HepG2 (cell line): ENCODE data around the gene ENTPD2. TPM values are rescaled to one million over a fixed set of nuclear protein-coding genes. Genes with fewer than 3 reads are reported as not detected.

Source experiments
- BHLHE40 ChIP-seq: IDR thresholded peaks from 2 replicates; pipeline ENCODE4 v1.6.1; 2011; ENCODE audit warnings: low read length, improper control_type of control experiment
- BRCA1 ChIP-seq: sonication (generic); formaldehyde crosslinking; IDR thresholded peaks from 2 replicates; pipeline ENCODE4 v1.4.0; 2020; ENCODE audit warnings: missing genetic modification reagents
- E2F5 ChIP-seq: sonication (generic); formaldehyde crosslinking; conservative IDR thresholded peaks from 2 replicates; pipeline ENCODE4 v1.4.0; 2020; ENCODE audit warnings: missing genetic modification reagents
- MLX ChIP-seq: IDR thresholded peaks from 2 replicates; pipeline ENCODE4 v1.6.1; 2016
- NFATC3 ChIP-seq: sonication (generic); formaldehyde crosslinking; IDR thresholded peaks from 2 replicates; pipeline ENCODE4 v1.5.1; 2020; ENCODE audit warnings: mild to moderate bottlenecking, missing genetic modification reagents
- SMYD3 ChIP-seq: sonication (generic); formaldehyde crosslinking; IDR thresholded peaks from 2 replicates; pipeline ENCODE4 v1.8.1; 2023; ENCODE audit warnings: mild to moderate bottlenecking, missing genetic modification reagents
- SP2 ChIP-seq: sonication (generic); formaldehyde crosslinking; IDR thresholded peaks from 2 replicates; pipeline ENCODE4 v1.5.1; 2020; ENCODE audit warnings: mild to moderate bottlenecking, missing genetic modification reagents
- SPEN ChIP-seq: sonication (generic); formaldehyde crosslinking; IDR thresholded peaks from 2 replicates; pipeline ENCODE4 v1.5.1; 2020; ENCODE audit warnings: low read depth, mild to moderate bottlenecking, missing genetic modification reagents
- ZFAT ChIP-seq: sonication (generic); formaldehyde crosslinking; conservative IDR thresholded peaks from 2 replicates; pipeline ENCODE4 v1.8.1; 2023; ENCODE audit warnings: missing genetic modification reagents, inconsistent platforms
- ZNF143 ChIP-seq: sonication (generic); formaldehyde crosslinking; IDR thresholded peaks from 2 replicates; pipeline ENCODE4 v1.4.0; 2020; ENCODE audit warnings: missing genetic modification reagents
- ZNF24 ChIP-seq: fragments of 450-650 bp; IDR thresholded peaks from 2 replicates; pipeline ENCODE4 v1.6.1; 2017; ENCODE audit warnings: antibody characterized with exemption, mild to moderate bottlenecking
- ZNF503 ChIP-seq: sonication (generic); formaldehyde crosslinking; IDR thresholded peaks from 2 replicates; pipeline ENCODE4 v1.4.0; 2020; ENCODE audit warnings: missing genetic modification reagents
- ZNF530 ChIP-seq: sonication (generic); formaldehyde crosslinking; IDR thresholded peaks from 2 replicates; pipeline ENCODE4 v1.5.0; 2020; ENCODE audit warnings: low read depth, mild to moderate bottlenecking, missing genetic modification reagents
- ZNF713 ChIP-seq: sonication (generic); formaldehyde crosslinking; IDR thresholded peaks from 2 replicates; pipeline ENCODE4 v1.4.0; 2020; ENCODE audit warnings: mild to moderate bottlenecking, missing genetic modification reagents
- ZNF75D ChIP-seq: sonication (generic); formaldehyde crosslinking; IDR thresholded peaks from 2 replicates; pipeline ENCODE4 v1.8.1; 2023; ENCODE audit warnings: missing genetic modification reagents, mild to moderate bottlenecking, borderline replicate concordance
- ZNF775 ChIP-seq: sonication (generic); formaldehyde crosslinking; IDR thresholded peaks from 2 replicates; pipeline ENCODE4 v1.4.0; 2020; ENCODE audit warnings: missing genetic modification reagents, mild to moderate bottlenecking, moderate library complexity, borderline replicate concordance
- polyA plus RNA-seq, 8 experiments: library from polyadenylated mRNA; depleted of rRNA in 3 of 8; stranded (reverse) in 7 of 8; unstranded in 1 of 8; fragments of >200 nt; fragmentation: Illumina TruSeq in 4 of 8; extraction: Trizol in 4 of 8; gene quantifications; 2 replicates each; pipeline versions ENCODE4 v1.2.1 to v1.2.3, GENCODE V29; 2011 to 2016; ENCODE audit warnings: low read depth in 4 of 8, missing spikeins in 1 of 8, mixed read lengths in 1 of 8; ENCODE audit not compliant: insufficient read depth in 1 of 8
- total RNA-seq, 5 experiments: library from RNA; depleted of rRNA; stranded (reverse); fragments of >200 nt; fragmentation: Illumina TruSeq; extraction: Trizol; gene quantifications; 2 replicates each; pipeline ENCODE4 v1.2.3, GENCODE V29; 2016; ENCODE audit warnings: low read depth in 1 of 5
- TF ChIP-seq, protein P1 (sequence below): sonication (generic); formaldehyde crosslinking; IDR thresholded peaks from 2 replicates; pipeline ENCODE4 v1.5.0; 2020; ENCODE audit warnings: mild to moderate bottlenecking, low read depth, missing genetic modification reagents, borderline replicate concordance
- TF ChIP-seq, protein P2 (sequence below), 2 experiments: IDR thresholded peaks; 2 replicates each; pipeline ENCODE4 v1.6.1; 2011 to 2012; ENCODE audit warnings: low read length in 2 of 2, borderline replicate concordance in 1 of 2, low read depth in 1 of 2, mild to moderate bottlenecking in 1 of 2, moderate library complexity in 1 of 2

The ENTPD2 gene
- total and polyA plus RNA-seq, 2 of the 13 experiments (the other 11 are each of a cell fraction or from before 2014, with no cell fraction given) = 0.95 to 3.2 TPM

- TF ChIP-seq, protein P1, sequence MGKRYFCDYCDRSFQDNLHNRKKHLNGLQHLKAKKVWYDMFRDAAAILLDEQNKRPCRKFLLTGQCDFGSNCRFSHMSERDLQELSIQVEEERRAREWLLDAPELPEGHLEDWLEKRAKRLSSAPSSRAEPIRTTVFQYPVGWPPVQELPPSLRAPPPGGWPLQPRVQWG (CRISPR knock-in tag) = no peak
- TF ChIP-seq ZFAT = no peak
- TF ChIP-seq MLX (CRISPR knock-in tag) = no peak
- peak; percentile 83 for TF ChIP-seq SPEN (CRISPR knock-in tag)
- no peak for TF ChIP-seq ZNF775
- TF ChIP-seq ZNF24 = no peak
- TF ChIP-seq E2F5 (CRISPR knock-in tag) = no peak; the same call in 1 of the 2 replicates
- 0 out of 2 replicates have a peak, but pooled peaks have one; percentile 38 for TF ChIP-seq NFATC3 (CRISPR knock-in tag)
- peak; percentile 70; the same call in 1 of the 2 replicates for TF ChIP-seq BRCA1 (CRISPR knock-in tag)
- TF ChIP-seq SP2 (CRISPR knock-in tag) = no peak; the same call in 1 of the 2 replicates
- no peak for TF ChIP-seq ZNF75D
- no peak for TF ChIP-seq SMYD3 (CRISPR knock-in tag)
- TF ChIP-seq ZNF530 (CRISPR knock-in tag) = no peak
- 0 out of 2 replicates have a peak, but pooled peaks have one; percentile 36 for TF ChIP-seq ZNF503
- peak; percentile 77; the same call in 1 of the 2 replicates for TF ChIP-seq ZNF713 (CRISPR knock-in tag)
- 0 out of 2 replicates have a peak, but pooled peaks have one; percentile 28 for TF ChIP-seq ZNF143 (CRISPR knock-in tag)
- TF ChIP-seq, protein P2, sequence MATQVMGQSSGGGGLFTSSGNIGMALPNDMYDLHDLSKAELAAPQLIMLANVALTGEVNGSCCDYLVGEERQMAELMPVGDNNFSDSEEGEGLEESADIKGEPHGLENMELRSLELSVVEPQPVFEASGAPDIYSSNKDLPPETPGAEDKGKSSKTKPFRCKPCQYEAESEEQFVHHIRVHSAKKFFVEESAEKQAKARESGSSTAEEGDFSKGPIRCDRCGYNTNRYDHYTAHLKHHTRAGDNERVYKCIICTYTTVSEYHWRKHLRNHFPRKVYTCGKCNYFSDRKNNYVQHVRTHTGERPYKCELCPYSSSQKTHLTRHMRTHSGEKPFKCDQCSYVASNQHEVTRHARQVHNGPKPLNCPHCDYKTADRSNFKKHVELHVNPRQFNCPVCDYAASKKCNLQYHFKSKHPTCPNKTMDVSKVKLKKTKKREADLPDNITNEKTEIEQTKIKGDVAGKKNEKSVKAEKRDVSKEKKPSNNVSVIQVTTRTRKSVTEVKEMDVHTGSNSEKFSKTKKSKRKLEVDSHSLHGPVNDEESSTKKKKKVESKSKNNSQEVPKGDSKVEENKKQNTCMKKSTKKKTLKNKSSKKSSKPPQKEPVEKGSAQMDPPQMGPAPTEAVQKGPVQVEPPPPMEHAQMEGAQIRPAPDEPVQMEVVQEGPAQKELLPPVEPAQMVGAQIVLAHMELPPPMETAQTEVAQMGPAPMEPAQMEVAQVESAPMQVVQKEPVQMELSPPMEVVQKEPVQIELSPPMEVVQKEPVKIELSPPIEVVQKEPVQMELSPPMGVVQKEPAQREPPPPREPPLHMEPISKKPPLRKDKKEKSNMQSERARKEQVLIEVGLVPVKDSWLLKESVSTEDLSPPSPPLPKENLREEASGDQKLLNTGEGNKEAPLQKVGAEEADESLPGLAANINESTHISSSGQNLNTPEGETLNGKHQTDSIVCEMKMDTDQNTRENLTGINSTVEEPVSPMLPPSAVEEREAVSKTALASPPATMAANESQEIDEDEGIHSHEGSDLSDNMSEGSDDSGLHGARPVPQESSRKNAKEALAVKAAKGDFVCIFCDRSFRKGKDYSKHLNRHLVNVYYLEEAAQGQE (IDR thresholded peaks at IDR 0.05; ENCODE audit: borderline replicate concordance in 1 of 2, low read depth in 1 of 2, low read length in 2 of 2) = peak in 1 of 2 experiments; percentile 43; a peak in 2 of 4 replicates
- peak; percentile 16; the same call in 1 of the 2 replicates for TF ChIP-seq BHLHE40
Measured at GRCh38 chr9:137086531-137087408, 32.9 kb upstream of the ENTPD2 start, which contains the start of gene MAN1B1 (continued).
